HUES48 (cell line): Measurements from ENCODE around the gene RRM1.

ENCODE experiments used
- H3K27ac ChIP-seq: one replicate; pipeline ENCODE4 v1.7.0; 2013; ENCODE audit warnings: low read depth, low read length, inconsistent platforms
- H3K27me3 ChIP-seq: 2 replicates; pipeline ENCODE4 v1.6.1; 2013; ENCODE audit warnings: mild to moderate bottlenecking, low read length; ENCODE audit not compliant: control insufficient read depth, insufficient read depth
- H3K36me3 ChIP-seq: 2 replicates; pipeline ENCODE4 v1.6.1; 2013; ENCODE audit warnings: low read length; ENCODE audit not compliant: control insufficient read depth, insufficient read depth
- H3K4me1 ChIP-seq: 2 replicates; pipeline ENCODE4 v1.6.1; 2013; ENCODE audit warnings: mild to moderate bottlenecking, low read length; ENCODE audit not compliant: control insufficient read depth, insufficient read depth
- H3K4me3 ChIP-seq: 2 replicates; pipeline ENCODE4 v1.5.1; 2013; ENCODE audit warnings: mild to moderate bottlenecking, low read depth, low read length
- H3K9ac ChIP-seq: 2 replicates; pipeline ENCODE4 v1.6.1; 2013; ENCODE audit warnings: mild to moderate bottlenecking, low read depth, low read length, moderate library complexity
- H3K9me3 ChIP-seq: 2 replicates; pipeline ENCODE4 v1.6.1; 2013; ENCODE audit warnings: low read length; ENCODE audit not compliant: control insufficient read depth, insufficient read depth

The RRM1 gene

GRCh38 chr11:4084406-4085125, 10.0 kb upstream of the RRM1 start:
- Histone ChIP-seq H3K9ac (no peak overlapping the region), H3K9me3 (no peaks in the 10 kb centered on the region), H3K27ac (no peak overlapping the region), H3K4me1 (peaks cover 5% of the 10 kb centered on the region), H3K4me3 (no peak overlapping the region), H3K36me3 (no peaks in the 10 kb centered on the region), H3K27me3 (no peaks in the 10 kb centered on the region)

- Histone ChIP-seq H3K36me3 (no peaks in the 10 kb centered on the region), H3K27ac (no peak overlapping the region), H3K4me1 (peaks cover 5% of the 10 kb centered on the region), H3K9ac (no peak overlapping the region), H3K27me3 (no peaks in the 10 kb centered on the region), H3K4me3 (no peak overlapping the region), H3K9me3 (no peaks in the 10 kb centered on the region)
Measured at GRCh38 chr11:4085575-4085974, 9.0 kb upstream of the RRM1 start.

DNA sequence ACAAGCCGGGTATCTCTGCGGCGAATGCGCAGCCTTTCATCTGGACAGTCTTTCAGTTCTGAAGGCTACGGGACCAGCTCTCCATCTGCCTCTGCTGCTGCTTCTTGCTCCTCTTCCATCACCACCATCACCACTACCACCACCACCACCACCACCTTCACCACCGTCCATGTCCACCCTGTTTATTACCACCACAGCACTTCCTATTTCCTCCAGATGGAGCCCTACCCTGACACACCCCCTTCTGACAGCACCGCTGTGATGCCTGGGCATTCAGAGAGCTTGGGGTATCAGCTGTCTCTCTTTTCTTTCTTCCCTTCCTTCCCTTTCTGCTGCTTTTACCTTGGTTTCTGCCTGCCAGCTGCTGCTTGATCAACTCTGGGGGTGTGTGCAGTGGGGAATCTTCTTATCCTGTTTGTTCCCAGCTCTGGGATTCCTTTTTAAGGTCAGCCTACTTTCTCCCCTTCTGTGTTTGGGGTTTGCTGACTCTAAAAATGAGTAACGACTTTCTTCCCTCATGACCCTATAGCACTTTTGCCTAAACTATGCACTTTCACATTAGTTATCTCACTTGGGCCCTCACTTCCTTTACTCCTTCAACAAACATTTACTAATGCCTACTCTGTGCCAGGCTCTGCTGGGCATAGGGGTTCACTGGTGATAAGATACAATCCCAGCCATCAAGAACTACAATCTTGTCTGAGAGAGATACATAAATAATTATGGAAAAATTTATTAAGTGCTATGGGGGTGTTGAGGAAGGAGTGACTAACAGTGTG, 7.8 kb upstream of the RRM1 start:
- H3K27me3 ChIP-seq: no peaks in the 10 kb centered on the region
- no peak overlapping the region for H3K4me3 ChIP-seq
- H3K36me3 ChIP-seq: no peaks in the 10 kb centered on the region
- H3K4me1 ChIP-seq: peaks cover 5% of the 10 kb centered on the region
- no peak overlapping the region for H3K9ac ChIP-seq
- H3K27ac ChIP-seq: no peak overlapping the region
- no peaks in the 10 kb centered on the region for H3K9me3 ChIP-seq

DNA sequence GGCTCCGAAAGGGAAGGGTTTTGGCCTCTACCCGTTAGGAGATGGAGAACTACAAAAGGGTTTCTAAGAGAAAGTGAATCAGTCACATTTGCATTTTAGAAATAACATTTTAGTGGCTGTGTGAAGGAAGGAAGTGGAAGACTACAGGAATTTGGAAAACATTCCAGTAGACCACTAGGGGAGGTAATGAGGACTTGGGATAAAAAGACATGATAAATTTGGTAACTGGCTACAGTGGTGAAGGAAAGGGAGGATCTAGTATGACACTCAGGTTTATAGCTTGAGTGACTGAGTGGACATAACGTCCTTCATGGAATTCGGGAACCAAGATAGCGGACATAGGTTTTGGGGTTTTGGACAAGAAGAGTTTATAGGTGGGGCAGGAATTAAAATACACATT, 7.0 kb upstream of the RRM1 start:
- Histone ChIP-seq H3K27me3 (no peaks in the 10 kb centered on the region), H3K4me1 (peaks cover 5% of the 10 kb centered on the region), H3K36me3 (no peaks in the 10 kb centered on the region), H3K9ac (no peak overlapping the region), H3K9me3 (no peaks in the 10 kb centered on the region), H3K27ac (no peak overlapping the region), H3K4me3 (no peak overlapping the region)

DNA sequence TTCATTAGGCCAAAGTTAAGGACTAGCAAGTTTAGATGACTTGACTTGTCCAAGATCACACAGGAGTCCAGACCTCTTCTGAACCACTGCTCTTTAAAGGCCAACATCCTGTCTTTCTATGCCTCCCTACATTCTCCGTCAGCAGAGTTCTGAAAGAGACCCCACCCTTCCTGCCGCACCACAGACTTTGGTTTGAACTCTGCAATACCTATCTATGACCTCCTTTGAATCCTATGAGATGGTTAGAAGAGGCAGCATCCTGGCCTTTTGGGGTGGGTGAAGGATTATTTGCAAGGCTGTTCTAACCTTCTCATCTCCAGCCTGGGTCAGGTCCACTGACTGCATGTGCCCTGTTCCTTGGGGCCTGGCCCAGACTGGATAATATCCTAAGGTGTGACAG, 4.3 kb upstream of the RRM1 start:
- Histone ChIP-seq H3K9me3 (no peaks in the 10 kb centered on the region), H3K36me3 (no peaks in the 10 kb centered on the region), H3K9ac (no peak overlapping the region), H3K27me3 (no peaks in the 10 kb centered on the region), H3K27ac (no peak overlapping the region), H3K4me1 (peaks cover 5% of the 10 kb centered on the region), H3K4me3 (no peak overlapping the region)

DNA sequence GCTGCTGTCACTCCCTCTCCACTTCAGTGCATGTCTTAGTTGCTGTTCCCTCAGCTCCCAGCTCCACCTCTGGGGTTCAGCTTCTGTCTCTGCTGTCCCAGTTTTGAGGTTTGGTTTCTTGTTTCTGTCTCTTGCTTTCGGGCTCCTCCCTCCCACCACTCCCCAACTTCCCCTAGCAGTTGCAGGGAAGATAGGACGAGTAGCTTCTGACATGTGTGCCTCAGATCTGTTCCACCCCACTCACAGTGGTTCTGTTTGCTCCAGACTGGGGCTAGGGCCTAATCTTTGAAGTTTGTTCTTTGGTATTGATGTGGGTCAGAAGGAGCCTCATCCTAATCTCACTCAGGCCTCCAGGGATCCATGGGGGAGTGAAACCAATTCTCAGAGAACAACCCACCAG, 2.6 kb upstream of the RRM1 start:
- no peaks in the 10 kb centered on the region for H3K36me3 ChIP-seq
- H3K4me3 ChIP-seq: no peak overlapping the region
- H3K9ac ChIP-seq: no peak overlapping the region
- H3K27me3 ChIP-seq: no peaks in the 10 kb centered on the region
- no peak overlapping the region for H3K27ac ChIP-seq
- no peaks in the 10 kb centered on the region for H3K9me3 ChIP-seq
- peaks cover 14% of the 10 kb centered on the region for H3K4me1 ChIP-seq

DNA sequence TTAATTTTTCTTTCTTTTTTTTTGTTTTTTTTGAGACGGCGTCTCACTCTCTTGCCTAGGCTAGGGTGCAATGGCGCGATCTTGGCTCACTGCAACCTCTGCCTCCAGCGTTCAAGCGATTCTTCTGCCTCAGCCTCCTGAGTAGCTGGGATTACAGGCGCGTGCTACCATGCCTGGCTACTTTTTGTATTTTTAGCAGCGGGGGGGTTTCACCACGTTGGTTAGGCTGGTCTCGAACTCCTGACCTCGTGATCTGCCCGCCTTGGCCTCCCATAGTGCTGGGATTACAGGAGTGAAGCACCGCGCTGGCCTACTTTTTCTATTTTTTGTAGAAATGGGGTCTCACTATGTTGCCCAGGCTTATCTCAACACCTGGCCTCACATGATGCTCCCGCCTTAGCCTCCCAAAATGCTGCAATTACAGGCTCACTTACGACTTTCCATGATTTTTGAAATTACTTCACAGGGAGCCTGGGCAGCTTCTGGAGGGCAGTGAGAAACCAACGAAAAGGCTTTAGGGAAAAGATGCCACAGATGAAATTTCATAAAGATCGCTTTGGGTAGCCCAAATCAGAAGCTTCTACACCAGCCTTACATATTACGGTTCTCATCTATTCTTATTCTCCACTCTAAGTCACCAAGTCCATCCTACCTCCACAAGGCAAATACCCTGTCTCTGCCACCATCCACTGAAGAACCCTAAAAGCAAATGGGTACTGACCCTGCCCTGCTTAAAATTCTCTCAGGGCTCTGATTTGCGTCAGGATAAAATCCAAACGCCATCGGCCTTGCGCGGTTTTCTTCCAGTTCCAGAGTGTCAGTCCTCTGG, 866 bp upstream of the RRM1 start:
- H3K4me1 ChIP-seq: peaks cover 18% of the 10 kb centered on the region
- no peaks in the 10 kb centered on the region for H3K27me3 ChIP-seq
- peak overlapping the region; percentile 86 for H3K9ac ChIP-seq
- H3K36me3 ChIP-seq: peaks cover 5% of the 10 kb centered on the region
- no peaks in the 10 kb centered on the region for H3K9me3 ChIP-seq
- peak overlapping the region; percentile 97 for H3K27ac ChIP-seq
- peak overlapping the region; percentile 83 for H3K4me3 ChIP-seq

DNA sequence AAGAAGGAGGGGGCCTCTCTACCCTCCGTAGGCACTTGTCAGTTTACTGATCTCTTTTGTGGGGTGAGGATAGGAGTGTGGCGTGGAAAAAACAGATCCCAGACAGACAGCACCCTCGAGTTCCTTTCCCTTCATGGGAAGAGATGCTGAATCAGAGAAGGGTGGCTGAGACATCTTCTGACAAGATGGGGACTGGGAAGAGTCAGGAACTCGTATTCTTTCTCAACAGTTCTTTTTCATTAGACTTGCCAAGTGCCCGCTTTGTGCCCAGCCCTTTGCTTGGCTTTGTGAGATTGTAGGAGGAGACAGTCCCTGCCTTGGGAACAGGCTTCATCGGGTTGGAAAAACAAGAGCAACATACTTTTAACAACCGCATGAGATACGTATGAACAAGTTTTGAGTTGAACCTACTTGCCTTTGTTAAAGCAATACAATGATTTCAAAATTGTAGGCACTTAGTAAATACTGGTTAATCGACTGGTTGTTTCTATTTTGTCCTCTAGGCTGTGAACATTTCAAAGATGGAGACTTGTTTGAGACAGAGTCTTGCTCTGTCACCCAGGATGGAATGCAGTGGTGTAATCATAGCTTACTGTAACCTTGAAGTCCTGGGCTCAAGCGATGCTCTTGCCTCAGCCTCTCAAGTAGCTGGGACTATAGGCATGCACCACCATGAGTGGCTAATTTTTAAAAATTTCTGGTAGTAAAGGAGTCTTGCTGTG, 1.1 kb downstream of the RRM1 start:
- H3K4me3 ChIP-seq: peak overlapping the region; percentile 83
- no peak overlapping the region for H3K27ac ChIP-seq
- no peaks in the 10 kb centered on the region for H3K9me3 ChIP-seq
- H3K36me3 ChIP-seq: peaks cover 13% of the 10 kb centered on the region
- peaks cover 18% of the 10 kb centered on the region for H3K4me1 ChIP-seq
- no peaks in the 10 kb centered on the region for H3K27me3 ChIP-seq
- peak overlapping the region; percentile 82 for H3K9ac ChIP-seq

DNA sequence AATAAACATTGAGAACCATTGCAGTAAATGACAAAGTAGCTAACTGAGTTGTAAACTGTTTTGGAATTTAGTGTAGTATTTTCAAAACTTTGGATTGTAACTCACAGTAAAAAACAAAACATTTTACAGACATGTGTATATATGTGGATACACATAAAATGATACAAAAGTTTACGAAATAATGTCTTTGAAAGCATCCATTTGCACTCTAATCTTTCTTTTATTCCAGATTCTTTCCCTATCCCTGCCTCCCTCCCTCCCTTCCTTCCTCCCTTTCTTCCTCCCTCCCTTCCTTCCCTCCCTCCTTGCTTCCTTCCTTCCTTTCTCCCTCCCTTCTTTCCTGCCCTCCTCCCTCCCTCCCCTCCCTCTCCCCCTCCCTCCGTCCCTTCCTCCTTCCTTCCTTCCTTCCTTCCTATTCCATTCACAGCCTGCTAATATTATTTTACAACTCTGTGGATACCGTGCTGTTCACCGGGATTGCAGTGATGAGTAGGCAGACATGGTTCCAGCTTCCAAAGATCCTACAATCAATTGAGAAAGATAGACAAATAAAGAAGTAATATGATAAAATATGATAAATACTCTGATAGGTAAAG, 3.5 kb downstream of the RRM1 start:
- H3K4me3 ChIP-seq: no peak overlapping the region
- H3K9ac ChIP-seq: no peak overlapping the region
- H3K9me3 ChIP-seq: no peaks in the 10 kb centered on the region
- H3K27me3 ChIP-seq: no peaks in the 10 kb centered on the region
- H3K36me3 ChIP-seq: peaks cover 30% of the 10 kb centered on the region
- H3K27ac ChIP-seq: no peak overlapping the region
- H3K4me1 ChIP-seq: peaks cover 18% of the 10 kb centered on the region

DNA sequence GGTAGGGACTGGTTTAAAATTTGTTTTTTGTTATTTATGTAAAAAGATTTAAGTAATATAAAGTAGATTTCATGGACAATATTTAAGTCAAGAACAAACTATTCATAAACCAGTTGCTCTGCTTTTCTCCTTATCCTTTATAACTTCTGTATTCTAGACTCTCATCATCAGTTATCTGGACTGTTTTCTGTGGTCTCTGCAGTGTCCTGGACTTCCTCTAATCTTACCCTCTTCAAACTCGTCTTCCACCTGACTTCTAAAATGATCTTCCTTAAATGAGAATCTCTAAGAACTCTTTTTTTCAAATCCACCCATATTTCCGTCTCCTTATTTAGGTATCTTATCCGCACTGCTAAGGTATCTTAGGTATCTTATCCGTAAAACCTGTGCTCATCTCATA, 8.1 kb downstream of the RRM1 start:
- no peak overlapping the region for H3K27ac ChIP-seq
- peaks cover 69% of the 10 kb centered on the region for H3K36me3 ChIP-seq
- H3K27me3 ChIP-seq: no peaks in the 10 kb centered on the region
- H3K4me3 ChIP-seq: no peak overlapping the region
- peaks cover 2% of the 10 kb centered on the region; the same call in 1 of the 2 replicates for H3K4me1 ChIP-seq
- H3K9me3 ChIP-seq: no peaks in the 10 kb centered on the region
- no peak overlapping the region for H3K9ac ChIP-seq
